Activated CD8-positive, alpha-beta memory T cell treated with anti-CD3 and anti-CD28 coated beads for 24 hours (primary cell): Measurements from ENCODE around the gene COL4A6.
"Not testable (repeated sequence)": the region's sequence is repeated elsewhere in the genome, so short reads cannot be mapped to it uniquely, and the experiment has no call there.

Experiments
- DNase-seq: peaks from one replicate; pipeline ENCODE4 v3.0.0-alpha.2; 2020

Gene COL4A6

GRCh38 chrX:108438110-108438623 lies at the start of gene COL4A6:
TSS of gene COL4A6 (minus strand) at chrX:108438422. CDS start at chrX:108438196, 226 bp downstream.
- DNase-seq: no peak

DNA sequence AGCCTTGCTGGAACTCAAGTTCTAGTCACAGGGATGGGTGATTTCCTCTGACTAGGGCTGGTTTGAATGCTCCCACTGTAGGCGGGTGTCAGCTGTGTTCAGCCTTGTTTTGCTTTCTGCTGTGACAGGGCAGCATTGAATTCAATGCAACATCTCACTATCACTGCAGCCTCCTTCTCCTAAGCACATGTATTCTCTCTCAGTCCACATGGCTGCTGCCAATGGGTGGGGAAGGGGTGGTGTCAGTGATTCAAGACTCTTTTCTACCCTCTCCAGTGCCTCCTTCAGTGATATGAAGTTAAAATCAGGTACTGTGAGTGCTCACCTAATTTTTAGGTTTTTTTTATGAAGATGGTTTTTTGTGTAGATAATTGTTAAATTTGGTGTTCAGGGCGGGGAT lies 47.7 kb upstream of the COL4A6 start:
- no peak for DNase-seq

DNA sequence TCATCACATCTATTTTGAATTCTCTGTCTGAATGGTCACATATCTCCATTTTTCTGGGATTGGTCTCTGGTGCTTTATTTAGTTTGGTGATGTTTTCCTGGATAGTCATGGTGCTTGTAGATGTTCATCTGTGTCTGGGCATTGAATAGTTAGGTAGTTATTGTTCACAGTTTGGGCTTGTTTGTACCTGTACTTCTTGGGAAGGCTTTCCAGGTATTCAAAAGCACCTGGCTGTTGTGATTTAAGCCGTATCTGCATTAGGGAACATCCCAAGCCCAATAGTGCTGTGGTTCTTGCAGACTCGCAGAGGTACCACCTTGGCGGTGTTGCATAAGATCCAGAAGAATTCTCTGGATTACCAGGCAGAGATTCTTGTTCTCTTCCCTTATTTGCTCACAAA lies 46.0 kb upstream of the COL4A6 start:
- no peak for DNase-seq

DNA sequence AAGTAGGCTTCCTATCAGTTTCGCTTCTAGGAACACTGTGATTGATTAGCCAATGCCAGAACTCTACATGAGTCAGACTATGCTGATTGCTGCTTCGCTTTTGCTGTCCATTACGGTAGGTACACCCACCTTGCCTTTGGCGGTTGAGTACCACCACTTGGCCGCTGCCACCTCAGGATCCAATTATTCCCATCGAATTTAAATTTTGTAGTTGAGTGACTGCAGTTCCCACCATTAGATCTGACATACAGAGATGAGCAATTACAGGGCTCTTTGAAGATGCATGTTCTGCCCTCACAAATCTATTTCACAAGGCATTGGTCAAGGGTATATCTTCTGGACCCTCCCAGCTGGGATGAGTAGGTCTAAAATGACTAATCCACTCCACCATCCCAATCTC lies 43.3 kb upstream of the COL4A6 start:
- DNase-seq: not testable (repeated sequence)

DNA sequence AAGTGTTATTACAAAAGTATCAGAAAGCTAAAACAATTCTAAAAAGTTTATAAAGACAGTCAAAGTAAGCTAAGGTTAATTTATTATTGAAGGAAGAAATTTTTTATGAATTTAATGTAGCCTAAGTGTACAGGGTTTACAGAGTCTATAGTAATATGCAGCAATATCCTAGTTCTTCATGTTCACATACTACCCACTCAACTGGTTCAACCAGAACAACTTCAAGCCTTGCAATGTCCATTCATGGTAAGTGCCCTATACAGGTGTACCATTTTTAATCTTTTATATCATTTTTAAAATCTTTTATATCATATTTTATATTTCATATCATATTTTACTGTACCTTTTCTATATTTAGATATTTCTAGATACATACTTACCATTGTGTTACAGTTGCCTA lies 35.8 kb upstream of the COL4A6 start:
- no peak for DNase-seq

GRCh38 chrX:108468486-108468885 lies 30.3 kb upstream of the COL4A6 start:
- no peak for DNase-seq

DNA sequence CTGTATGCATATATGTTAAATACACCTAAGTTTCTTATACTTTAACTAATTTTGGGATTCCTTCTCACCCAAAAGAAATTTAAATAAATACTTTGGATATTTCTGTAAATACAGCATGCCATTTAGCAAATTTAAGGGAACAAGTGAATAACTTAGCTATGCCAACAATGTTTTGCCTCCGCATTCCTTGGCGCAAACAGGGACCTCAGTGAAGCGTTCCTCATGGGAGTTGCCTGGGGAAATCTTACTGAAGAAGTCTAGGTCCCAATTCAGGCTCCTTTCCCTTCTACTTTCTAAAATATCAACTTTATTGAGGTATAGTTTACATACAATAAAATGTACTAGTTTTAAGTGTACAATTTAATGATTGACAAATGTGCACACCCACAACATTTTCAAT lies 26.4 kb upstream of the COL4A6 start:
- no peak for DNase-seq

DNA sequence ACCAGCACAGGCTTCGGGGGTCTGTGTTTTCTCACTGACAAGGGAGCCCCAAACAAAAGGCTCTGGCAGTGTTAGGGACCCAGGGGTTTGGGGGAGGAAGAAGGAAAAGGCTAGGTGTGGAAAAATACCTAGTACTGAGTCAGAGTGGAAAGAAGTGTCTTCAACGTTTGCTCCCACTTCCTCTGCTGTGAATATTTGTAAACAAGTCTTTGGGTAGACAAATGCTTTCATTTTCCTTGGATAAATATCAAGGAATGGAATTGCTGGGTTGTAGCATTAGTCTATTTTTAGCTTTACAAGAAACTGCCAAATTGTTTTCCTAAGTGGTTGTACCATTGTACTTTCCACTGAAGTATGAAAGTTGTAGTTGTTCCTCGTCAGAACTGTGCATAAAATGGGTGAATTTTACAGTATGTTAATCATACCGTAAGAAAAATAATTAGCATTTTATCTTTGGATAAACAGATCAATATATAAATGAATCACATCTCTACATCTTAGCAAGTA lies 18.8 kb upstream of the COL4A6 start:
- DNase-seq: no peak

- DNase-seq: no peak
Observed at GRCh38 chrX:108453841-108454240, 15.6 kb upstream of the COL4A6 start.

DNA sequence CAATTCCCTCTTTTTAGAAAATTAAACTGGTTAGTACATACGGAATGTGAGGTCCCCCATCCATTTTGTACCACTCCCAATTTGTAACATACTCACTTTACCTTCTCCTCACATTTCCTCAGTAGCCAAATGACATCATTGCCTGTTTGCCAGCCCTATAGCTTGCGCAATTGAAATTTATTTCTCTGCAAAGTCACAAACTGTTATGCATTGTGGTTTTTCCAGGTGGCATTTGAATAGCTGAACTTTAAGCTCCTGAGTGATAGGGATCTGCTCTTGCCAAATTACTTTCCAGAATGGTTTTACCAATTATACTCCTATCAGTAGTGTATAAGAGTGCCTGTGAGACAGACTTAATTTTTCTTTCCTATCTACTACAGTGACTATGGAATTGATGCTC lies 9.1 kb upstream of the COL4A6 start:
- no peak for DNase-seq

DNA sequence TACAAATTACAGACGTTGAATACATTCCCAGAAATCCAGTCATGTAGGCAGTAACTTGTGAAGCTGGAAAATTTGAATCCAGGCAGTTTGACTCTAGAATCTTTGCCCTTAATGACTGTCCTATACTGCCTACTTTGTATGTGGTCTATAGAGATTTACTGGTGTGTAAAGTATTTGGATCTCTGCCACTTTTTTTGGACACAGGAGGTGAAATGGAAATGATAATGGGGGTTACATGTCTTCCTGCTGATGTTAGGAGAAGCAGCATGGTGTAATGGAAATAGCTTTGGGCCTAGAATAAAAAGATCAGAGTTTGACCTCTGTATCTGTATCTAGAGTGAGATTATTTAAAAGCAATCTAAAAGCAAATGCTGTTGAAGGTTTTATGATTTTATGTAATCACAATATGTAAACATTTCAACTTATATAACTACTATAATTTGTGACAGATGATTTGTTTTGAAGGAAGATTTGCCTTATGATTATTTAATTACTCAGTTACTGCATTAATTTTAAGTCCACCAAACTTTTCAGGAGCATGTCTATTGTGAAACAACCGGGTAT lies 4.8 kb upstream of the COL4A6 start:
- no peak for DNase-seq

DNA sequence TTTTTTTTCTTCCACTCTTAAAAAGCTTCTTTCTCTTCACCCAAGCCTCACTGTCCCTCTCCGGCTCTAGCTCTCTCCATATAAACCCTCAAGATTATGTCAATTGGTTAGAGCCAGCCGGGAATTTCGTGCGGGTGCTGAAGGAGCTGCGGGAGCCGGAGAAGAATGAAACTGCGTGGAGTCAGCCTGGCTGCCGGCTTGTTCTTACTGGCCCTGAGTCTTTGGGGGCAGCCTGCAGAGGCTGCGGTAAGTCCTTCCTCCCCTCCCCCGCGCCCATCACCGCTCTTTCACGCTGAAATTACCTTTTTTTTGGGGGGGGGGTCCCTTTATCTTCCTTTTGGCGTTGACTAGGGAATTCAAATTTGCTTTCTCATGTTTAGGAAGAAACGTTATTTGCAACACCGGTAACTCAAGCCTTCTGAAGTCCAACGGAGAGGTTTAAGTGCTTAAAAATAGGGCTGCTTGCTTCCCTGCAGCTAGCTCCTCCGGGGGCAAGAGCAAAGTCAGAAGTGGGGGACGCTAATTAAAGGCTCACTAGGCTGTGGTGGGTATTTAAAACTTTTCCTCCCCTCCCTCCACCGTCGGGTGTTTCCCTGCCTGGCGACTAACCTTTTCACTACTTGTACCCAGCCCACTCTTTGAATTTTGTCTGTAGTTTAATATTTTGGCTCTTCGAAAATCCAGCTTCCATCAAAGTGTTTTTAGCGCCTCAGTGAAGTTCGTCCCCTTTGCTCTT lies 1.9 kb upstream of the COL4A6 start:
- DNase-seq: no peak

- DNase-seq: no peak
Observed at GRCh38 chrX:108439426-108439942, 1.3 kb upstream of the COL4A6 start, which contains the start of gene COL4A5. TSS of gene COL4A5 (plus strand) at chrX:108439838. CDS start at chrX:108440126, 288 bp downstream.

- no peak for DNase-seq
Observed at GRCh38 chrX:108437349-108438109, 693 bp downstream of the COL4A6 start.

GRCh38 chrX:108435261-108435660 lies 3.0 kb downstream of the COL4A6 start:
- no peak for DNase-seq

GRCh38 chrX:108426262-108426661 lies 12.0 kb downstream of the COL4A6 start:
- DNase-seq: no peak

GRCh38 chrX:108420481-108420880 lies 17.7 kb downstream of the COL4A6 start:
- DNase-seq: no peak

- DNase-seq: no peak
Observed at GRCh38 chrX:108419401-108419800, 18.8 kb downstream of the COL4A6 start.

DNA sequence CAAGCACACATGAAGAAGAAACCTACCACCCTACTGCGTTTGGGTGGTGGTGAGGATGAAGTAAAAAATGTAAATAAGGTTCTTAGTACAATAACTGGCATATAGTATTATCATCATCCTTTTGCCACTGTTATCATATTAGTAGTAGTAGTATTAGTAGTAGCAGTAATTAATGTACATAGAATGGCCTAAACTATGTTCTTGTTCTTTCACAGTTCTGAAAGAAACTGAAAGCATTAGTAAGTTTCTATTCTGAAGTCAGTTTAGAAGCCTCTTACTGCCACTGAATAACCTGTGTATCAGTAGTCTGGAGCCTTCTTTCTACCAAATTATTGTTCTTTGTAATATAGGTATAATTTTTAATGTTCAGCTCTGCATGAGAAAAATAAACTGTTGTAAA lies 21.0 kb downstream of the COL4A6 start:
- DNase-seq: no peak

GRCh38 chrX:108415891-108416290 lies 22.3 kb downstream of the COL4A6 start:
- no peak for DNase-seq

- no peak for DNase-seq
Observed at GRCh38 chrX:108415146-108415545, 23.1 kb downstream of the COL4A6 start.

- DNase-seq: no peak
Observed at GRCh38 chrX:108412783-108413182, 25.4 kb downstream of the COL4A6 start.

GRCh38 chrX:108399418-108400165 lies 38.6 kb downstream of the COL4A6 start:
- DNase-seq: no peak
